Measurements from ENCODE around the gene ANTXRL.
"Not testable (repeated sequence)": the region's sequence is repeated elsewhere in the genome, so short reads cannot be mapped to it uniquely, and the experiment has no call there.

GRCh38 chr10:46378108-46378507 lies 91.3 kb downstream of the ANTXRL start:
- TF ChIP-seq, protein P1, sequence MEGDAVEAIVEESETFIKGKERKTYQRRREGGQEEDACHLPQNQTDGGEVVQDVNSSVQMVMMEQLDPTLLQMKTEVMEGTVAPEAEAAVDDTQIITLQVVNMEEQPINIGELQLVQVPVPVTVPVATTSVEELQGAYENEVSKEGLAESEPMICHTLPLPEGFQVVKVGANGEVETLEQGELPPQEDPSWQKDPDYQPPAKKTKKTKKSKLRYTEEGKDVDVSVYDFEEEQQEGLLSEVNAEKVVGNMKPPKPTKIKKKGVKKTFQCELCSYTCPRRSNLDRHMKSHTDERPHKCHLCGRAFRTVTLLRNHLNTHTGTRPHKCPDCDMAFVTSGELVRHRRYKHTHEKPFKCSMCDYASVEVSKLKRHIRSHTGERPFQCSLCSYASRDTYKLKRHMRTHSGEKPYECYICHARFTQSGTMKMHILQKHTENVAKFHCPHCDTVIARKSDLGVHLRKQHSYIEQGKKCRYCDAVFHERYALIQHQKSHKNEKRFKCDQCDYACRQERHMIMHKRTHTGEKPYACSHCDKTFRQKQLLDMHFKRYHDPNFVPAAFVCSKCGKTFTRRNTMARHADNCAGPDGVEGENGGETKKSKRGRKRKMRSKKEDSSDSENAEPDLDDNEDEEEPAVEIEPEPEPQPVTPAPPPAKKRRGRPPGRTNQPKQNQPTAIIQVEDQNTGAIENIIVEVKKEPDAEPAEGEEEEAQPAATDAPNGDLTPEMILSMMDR (IDR thresholded peaks at IDR 0.05), result not testable (repeated sequence)
- TF ChIP-seq ELF1 (IDR thresholded peaks at IDR 0.05); NRF1 (IDR thresholded peaks at IDR 0.05; ENCODE audit: low read depth, low read length); ZBTB33 (IDR thresholded peaks at IDR 0.05; ENCODE audit: borderline replicate concordance, low read depth); MXI1 (IDR thresholded peaks at IDR 0.05; ENCODE audit: low read depth, low read length); TCF12 (IDR thresholded peaks at IDR 0.05); EZH2phosphoT487 (IDR thresholded peaks at IDR 0.05; ENCODE audit: borderline replicate concordance, low read depth); RAD21 (IDR thresholded peaks at IDR 0.05; ENCODE audit: low read length); TAF1 (IDR thresholded peaks at IDR 0.05; ENCODE audit: borderline replicate concordance, low read depth, low read length); SIN3A (IDR thresholded peaks at IDR 0.05; ENCODE audit: borderline replicate concordance, low read depth, low read length); REST (IDR thresholded peaks at IDR 0.05; ENCODE audit: low read depth, low read length); POLR2AphosphoS5 (IDR thresholded peaks at IDR 0.05; ENCODE audit: low read depth, low read length): not testable (repeated sequence)
- TF ChIP-seq, protein P2, sequence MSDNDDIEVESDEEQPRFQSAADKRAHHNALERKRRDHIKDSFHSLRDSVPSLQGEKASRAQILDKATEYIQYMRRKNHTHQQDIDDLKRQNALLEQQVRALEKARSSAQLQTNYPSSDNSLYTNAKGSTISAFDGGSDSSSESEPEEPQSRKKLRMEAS (IDR thresholded peaks at IDR 0.05; ENCODE audit: low read depth), result not testable (repeated sequence)
